NCI-H2227 treated with DMSO at 0.1 percent for 48 hours (cell line): Measurements from ENCODE around the gene KCNJ1.
A peak's percentile ranks its signal among the peaks of the same experiment; 100 is the strongest.

Experiments
- DNase-seq: peaks from one replicate; lab custom pipeline; 2025; lab: John Stamatoyannopoulos, UW

The KCNJ1 gene

DNA sequence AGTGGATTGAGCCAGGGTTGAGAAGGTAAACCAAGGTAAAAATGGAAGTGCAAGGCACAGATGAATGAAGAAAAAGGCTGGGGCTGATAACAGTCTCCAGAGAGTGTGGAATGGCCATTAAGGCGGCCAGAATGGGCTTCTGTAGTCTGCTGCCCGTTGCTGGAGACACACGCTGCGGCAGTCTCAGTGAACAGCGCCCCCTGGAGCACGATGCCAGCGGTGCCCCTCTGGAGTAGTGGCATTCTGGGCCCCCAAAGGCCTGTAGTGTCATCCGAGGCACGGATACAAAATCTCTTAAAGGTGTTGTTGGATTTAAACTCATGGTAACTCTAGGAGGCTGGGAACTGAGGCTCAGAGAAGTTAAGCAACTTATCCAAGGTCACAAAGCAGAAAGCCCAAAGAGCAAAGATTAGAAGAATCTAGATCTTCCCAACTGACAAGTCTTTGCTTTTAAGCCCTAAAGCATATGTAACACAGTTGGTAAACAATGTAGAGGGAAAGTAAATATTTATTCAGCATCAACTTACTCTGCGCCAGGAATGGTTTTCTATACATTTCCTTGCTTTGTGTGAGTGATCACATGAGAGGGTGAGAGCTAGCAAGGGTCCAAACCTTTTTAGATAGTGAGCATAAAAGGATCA is 18.2 kb downstream of the KCNJ1 start:
- no peak for DNase-seq

DNA sequence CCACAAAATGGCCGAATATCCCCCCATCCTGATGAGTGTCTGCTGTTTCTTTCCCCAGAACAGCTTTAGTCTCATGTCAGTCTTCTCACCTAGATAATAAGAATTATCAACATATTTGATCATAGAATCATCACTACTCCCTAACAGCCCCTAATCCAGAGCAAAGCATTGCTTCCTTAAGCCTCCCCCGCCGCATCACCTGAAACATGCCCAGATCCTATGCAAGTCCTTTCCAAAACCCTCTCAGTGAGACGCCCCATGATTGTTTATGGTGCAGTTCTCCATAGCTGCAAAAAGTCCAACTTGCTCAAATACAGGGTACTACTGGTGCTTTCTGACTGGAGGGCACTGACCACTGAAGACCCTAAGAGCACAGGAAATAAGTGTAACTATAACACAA is 20.1 kb downstream of the KCNJ1 start:
- no peak for DNase-seq

DNA sequence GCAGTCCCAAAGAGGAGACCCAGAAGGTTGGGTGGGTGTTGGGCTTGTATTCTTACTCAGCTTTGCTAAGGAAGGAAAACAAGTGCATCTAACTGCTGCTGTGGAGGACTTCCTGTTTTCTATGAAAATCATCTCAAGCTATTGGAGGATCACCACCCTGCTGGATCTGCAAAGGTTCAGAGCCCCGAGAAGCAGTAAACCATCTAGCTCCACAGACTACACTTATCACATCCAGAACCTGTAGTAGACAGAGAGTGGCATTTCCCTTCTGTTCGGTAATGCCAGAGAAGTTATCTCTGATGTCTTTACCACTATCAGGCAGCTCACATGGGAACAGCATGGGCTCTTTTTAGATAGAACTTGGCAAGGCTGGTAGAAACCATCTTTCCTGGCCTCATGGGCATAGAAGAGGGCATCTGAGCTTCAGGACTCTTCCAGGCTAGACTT is 21.7 kb downstream of the KCNJ1 start:
- DNase-seq: no peak

DNA sequence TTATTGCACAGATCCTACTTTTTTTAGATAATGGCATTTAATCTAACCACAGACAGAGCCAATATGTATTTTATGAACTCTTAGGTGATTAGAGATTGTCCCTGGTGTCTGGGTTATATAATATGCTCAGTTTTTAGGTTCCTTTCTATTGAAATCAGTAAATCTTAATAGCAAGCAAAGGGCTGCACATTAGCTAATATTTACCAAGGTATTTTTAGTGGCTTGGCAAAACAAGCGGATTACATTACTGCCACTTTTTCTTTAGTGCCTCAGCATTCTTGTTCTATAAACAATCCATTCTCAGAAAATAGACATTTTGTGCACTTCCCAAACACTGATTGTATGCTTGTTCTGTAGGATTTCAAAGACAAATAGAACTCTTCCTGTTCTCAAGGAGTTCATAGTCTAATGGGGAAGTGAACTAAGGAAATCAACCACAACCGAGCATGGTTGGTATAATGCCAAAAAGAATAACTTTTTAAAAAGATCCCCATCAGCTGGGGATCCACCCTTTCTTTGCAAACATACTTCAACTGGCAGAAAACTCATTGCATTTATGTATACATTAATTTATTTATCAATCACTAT is 23.8 kb downstream of the KCNJ1 start:
- no peak for DNase-seq

DNA sequence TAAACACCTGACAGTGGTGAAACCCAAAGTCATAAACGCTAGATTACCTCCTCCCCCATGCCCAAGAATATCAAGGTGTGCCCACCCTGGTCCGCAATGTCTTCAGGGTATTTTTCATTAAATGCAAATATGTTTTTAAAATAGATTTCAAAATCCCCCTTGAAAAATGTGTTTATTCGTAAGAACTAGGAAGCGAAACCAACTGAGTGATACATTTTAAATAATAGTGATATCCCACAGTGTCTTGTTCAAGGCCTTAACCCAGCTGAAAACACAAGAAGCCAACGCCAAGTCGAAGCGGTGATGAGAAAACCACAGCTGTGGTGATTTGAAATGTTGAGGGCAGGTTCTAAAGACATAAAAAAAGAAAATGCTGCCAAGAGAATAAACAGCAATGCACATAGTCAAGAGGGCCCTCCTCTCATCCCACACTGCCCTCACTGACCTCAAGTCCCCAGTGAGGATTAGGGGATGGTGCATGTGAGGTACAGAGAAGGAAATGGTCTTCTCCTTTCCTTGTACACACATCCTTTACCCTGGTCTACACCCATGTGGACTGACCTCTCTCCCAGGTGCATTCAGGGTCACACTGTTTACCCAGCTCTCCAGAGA is 25.5 kb downstream of the KCNJ1 start:
- no peak for DNase-seq

DNA sequence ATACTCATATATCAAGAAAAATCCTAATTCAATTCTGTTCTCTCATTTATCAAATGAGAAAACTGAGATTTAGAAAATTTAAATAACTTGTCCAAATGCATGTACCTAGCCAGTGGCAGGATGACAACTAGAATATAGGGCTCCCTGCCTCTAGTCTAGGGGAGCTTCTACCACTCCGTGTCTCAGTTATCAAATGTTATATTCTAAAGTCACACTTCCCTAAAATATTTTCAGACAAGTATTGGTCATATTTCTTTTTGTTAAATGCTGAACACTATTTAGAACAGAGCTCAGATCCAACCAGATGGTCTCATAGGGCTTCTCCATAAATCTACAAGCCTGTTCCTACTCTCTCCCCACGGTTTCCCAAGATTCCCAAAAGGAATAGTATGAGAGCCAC is 26.3 kb downstream of the KCNJ1 start:
- no peak for DNase-seq

DNA sequence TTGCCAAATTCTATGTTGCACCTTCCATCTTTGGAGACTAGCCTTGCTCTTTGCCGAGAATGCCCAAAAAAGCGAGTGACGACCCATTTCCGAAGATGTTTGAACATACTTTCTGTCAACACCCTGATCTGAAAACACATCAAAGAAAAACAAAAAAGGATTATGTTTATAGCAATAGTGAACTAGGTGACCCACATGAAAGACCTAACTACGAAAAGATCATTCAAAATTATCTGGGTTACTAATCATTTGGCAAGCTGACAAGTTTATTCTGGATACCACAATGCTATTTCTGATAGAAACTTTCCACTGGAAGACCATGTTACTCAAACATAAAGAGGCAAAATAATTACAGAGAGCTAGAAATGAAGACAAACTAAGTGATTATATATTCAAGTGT is 27.0 kb downstream of the KCNJ1 start:
- no peak for DNase-seq

DNA sequence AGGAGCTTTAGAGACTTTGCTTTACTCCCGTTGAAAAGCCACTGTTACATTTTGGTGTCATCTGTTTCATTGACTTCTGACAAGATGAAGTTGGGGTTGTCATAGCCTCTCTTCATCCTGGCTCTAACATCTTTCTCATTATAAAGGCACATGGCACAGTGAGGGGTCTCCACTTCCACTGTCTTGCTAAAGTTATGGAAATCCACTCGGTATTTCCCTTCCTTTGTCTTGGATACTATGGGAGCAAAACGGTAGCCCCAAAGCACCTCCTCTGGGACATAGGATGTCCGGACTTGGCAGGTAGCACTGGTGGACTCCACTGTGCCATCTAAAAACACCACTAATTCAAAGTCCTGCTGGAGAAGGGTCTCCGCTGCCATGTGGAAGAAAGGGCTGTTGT is 28.0 kb downstream of the KCNJ1 start:
- no peak for DNase-seq

DNA sequence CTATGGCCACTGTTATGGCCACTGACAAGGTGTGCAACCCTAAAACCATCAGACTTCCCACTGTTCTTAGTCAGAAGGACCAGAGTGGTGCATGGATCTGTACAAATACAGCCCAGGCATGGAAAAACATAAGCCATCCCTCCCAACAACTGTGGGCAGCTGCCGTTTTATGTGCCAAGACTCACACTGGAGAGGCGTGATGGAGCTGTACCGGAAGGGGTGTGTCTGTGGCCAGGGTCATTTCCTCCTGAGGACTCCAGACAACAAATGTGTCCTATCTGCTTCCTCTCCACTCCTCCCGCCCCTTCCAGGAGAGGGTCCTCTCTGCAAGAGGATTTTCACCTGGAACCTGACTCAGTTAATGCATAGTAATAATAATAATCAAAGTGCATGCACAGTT is 29.5 kb downstream of the KCNJ1 start:
- DNase-seq: no peak

DNA sequence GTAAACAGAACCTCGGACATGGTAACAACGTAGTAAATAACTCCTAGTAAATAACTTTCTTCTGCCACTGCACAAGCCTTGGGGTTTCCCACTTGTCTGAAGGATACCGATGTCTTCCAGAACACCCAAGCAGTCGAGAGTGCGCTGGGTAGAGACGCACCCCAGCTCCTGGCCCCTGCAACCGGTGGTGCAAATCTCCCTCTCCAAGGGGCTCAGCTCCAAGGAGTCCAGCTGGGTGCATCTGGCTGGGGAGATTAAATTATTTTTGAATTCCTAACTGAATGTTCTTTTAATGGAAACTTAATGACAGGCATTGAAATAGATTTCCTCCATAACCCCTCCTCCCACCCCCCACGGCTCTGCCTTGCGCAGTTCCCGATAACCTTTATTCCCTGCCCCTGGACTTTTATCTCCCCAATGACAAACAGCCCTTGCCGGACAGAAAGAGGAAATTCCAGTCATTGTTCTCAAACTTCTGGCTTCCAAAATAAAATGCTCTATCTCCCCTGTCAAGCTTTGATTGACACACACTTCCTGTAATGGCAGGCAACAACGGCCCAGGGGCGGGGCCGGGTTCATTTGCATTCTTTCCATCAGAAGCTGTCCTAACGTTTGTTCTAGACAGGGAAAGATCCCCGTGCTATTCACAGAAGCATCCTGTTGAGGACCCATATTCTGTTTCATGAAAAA is 31.2 kb downstream of the KCNJ1 start:
- DNase-seq: no peak

DNA sequence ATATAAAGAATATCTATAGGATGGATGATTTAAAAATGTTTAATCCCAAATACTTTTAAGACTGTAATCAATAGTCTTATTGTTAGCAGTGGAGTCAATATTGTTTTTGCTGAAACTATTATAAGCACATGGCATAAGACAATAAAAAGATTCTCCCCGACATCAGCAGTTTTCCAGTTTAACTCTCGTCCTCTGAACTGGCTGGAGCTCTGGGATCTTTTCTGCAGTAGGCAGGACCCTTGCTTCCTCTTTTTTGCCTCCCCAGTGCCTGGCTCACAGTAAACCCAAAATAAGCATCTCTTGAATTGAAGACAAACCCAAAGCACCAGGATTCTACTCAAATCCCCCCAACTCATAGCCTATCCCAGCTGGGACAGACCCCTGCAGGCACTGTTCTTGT is 32.9 kb downstream of the KCNJ1 start:
- DNase-seq: no peak

DNA sequence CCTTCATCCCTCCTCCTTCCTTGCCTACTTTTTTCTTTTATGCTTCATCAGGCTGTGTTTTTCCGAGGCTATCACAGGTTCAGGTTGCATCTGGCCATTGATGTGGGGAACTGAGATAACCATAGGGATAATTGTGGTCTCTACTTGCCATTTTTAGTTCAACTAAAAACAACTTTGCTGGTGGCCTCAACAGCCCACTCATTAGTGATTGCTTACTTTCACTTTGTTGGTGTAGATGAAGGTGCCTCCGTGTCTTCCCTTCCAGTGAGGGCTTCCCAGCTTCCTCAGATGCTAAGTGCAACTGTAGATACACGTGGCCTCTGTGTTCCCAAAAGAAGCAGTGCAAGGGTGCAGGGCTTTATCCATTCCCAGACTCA is 35.0 kb downstream of the KCNJ1 start:
- no peak for DNase-seq

DNA sequence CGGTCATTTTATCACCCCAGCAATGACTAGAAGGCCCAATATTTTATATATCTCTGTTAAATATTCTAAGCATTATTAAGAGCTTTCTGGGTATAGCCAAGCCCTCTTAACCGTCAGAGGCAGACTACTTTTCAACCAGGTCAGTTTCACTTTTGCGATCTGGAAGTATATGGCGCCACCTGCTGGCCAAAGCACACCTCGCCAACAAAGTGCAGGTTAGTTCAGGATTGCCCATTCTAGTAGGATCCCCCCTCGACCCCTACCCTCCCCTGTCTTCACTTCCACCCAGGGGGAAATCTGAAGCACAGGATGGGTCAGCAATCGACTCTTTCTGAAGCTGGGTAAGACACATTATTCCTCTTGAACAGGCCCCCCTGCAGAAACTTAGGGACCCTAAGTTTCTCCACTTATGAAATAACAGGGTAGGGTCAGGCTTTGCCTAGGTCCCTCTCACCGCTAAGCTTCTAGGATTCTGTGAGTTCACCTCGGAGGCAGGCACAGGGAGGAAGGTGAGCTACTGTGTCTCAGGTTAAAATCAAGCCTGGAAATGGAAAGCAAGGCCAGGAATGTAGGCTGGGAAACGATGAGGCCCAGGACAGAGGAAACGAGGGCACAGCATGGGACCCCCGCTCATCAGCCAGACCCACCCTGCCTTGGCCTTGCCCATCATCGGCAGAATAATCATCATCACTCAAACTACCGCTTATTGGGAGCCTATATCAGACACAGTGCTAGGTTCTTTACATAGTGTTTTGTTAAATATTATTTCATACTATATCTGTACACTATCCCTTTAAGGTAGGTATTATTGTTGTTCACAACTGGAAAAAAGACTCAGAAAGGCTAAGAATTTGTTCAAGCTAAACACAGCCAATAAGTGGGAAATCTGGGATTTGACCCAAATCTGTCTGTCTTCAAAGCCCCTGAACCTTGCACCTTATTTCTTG is 35.6 kb downstream of the KCNJ1 start:
- DNase-seq: peak; percentile 36

DNA sequence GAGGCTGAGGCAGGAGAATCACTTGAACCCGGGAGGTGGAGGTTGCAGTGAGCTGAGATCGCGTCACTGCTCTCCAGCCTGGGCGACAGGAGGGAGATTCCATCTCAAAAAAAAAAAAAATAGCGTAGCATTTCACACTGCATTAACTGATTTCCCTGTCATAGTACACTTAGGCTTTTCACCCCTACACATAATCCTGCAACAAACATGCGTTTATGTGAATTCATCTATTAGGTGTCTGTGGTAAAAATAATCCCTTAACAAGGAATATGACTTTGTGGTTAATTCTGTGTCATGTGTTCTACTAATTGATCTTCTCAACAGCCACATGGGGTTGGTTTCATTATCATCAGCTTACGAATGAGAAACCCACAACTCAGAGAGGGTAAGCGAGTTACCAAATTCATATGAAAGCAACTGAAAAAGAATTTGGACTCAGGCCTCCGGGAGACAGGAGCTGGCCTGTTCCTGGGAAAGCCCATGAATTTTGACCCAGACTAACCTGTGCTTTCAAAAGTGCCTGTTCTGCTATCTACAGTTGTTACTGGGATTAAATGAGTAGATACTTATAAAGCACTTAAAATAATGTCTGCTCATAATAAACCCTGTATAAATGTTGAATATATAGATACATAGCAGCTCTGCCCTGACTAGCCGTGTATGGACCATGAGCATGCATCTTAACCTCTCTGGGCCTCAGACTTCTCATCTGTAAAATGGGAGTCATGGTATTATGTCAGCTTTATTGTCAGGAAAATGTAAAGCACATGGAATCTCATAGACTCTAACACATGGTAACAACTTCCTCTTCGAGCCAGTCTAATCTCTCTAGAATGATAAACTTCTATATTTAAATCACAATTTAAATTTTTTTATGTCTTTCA is 36.6 kb downstream of the KCNJ1 start:
- no peak for DNase-seq

DNA sequence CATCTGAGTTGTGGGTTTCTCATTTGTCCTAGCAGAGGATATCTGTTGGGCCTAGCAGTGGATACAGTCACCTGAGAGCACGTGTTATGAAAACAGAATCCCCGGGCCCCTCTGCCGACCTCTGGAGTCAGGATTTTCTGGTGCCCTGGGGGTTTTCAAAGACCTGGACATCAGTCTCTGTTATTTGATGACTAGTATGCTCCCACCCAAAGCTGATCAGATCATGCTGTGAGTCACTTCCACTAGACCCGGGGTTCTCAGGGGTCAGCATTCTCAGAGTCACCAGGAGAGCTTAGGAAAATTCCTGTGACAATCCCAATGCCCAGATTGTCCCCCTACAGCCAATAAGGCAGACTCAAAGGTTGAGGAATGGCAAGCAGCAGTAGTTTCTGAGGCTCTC is 38.7 kb downstream of the KCNJ1 start:
- no peak for DNase-seq

DNA sequence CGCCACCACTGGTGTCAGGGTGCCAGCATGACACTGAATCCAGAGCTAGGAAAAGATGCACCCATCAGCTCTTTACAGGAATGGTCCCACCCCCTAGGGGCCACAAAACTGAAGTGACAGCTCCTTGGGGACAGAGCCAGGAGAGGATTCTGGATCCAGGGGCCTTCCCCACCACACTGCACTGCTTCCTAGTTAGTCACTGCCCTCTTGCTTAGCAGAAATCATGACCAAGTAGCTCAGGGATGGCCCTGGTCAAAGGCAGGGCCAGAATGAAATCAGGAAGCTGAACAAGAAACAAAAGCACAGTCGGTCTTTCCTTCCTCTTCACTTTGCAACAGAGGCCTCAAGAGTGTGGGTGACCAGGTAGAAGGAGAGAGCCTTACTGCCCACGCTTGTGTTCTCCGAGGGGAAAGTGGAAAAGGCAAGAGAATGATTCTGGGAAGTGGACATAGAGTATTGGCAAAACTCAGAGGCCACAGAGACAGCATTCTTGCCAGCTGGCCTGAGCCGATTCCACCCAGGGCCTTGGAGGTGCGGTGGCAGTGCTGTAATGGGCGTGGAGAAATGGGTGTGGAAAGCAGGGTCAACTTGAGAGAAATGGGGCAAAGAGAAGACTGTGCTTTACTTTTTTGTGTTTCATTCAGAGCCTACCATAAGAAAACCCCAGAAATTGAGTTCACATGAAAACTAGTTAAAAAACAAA is 39.8 kb downstream of the KCNJ1 start:
- DNase-seq: no peak

DNA sequence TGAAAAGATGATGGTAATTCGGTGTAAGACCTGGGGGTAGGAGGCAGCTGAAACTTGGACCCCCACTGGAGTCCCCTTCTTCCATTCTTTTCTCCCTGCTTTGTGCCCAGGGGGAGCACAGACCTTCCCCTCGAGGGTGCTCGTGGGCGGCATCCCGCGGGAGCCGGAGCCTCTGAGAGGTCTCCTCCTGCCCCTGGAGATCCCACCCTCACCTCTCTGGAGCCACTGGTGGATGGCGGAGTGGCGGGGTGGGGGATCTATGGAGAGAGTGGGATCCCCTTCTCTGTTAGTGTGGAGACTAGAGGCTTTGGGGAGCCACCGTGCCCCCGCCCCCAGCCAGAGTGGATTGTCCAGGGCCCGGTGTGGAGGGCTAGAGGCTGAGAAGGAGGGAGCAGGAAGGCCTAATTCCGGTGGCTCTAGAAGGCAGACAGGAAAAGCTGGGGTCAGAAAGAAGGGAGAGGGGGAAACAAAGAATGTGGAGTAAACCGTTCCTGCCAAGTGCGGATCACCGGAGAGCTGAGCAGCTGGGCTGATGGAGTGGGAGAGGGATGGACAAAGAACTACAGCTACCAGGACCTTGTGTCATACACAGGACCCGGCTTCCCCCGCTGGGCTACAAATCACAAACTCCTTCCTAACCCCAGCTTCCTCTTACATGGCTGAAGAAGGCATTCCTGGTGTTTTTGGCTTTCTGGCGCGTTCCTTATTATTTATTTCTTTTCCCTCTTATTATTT is 41.9 kb downstream of the KCNJ1 start:
- no peak for DNase-seq

DNA sequence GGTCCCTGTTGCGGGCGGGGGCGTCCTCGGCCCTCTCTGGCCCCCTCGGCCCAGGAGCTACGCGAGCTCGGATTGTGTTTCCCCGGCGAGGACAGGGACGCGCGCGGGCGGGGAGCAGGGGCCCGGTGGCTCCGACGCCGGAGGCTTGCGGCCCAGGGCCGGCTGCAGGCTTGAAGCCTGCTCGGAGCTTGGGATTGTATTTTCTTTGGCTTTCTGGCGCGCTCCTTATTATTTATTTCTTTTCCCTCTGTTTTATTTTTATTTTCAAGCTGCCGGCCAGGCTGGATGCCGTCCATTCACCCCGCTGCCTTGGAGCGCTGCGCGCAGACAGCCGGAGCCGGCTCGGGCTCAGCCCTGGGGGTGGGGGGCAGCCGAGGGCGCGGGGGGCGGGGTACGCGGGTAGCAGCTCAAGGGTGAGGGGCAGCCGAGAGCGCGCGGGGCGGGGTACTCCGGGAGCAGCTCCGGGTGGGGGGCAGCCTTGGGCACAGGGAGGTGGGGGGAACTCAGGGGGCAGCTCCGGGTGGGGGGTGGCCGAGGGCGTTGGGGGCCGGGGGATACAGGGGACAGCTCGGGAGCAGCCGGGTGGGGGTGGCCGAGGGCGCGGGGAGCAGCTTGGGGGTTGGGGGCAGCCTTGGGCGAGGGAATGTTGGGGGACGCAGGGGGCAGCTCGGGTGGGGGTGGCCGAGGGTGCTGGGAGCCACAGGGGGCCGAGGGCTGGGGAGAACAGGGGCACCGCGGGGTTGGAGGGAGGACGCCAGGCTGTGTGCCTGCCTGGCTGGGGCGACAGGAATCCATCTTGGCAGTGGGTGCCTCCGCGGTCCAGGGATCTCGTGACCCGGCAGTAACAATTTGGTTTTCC is 42.7 kb downstream of the KCNJ1 start:
- DNase-seq: no peak

DNA sequence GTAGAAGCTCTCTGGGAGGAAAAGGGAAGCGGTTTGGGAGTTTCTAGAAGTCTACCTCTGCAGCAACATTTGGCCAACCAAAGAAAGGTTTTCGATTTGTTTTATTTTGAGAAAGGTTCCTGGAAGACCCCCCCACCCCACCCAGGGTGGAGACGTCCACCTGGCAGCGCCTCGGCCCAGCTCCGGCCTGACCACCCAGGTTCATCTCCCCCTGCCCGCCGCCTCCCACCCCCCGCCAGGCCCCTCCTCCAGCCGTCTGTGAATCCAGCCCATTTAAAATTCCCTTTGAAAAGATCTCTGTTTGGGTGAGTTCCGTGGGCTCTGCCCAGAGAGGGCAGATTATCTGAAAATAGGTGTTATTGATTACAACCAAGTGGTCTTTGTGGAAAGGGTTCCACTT is 43.3 kb downstream of the KCNJ1 start:
- DNase-seq: no peak
